RWPE2 (cell line): Measurements from ENCODE around the gene THAP4.
A peak's percentile ranks its signal among the peaks of the same experiment; 100 is the strongest.

Source experiments
- ATAC-seq: fragments of 200-7000 bp; cut with Tn5 transposase; 3 replicates; pipeline ENCODE4 v1.9.1; 2021; ENCODE audit warnings: low read depth
- DNase-seq: peaks from one replicate; pipeline ENCODE4 v3.0.0-alpha.2; 2020; ENCODE audit warnings: low spot score
- H3K27ac ChIP-seq: fragments of 450-650 bp; 2 replicates; pipeline ENCODE4 v1.5.1; 2017; ENCODE audit warnings: mild to moderate bottlenecking; ENCODE audit not compliant: poor library complexity, severe bottlenecking
- H3K27me3 ChIP-seq: fragments of 250-450 bp; sonication (Bioruptor Pico); 2 replicates; pipeline ENCODE4 v1.5.1; 2021; ENCODE audit warnings: mild to moderate bottlenecking, moderate library complexity; ENCODE audit not compliant: insufficient read depth, poor library complexity, severe bottlenecking
- H3K36me3 ChIP-seq: fragments of 250-450 bp; sonication (Bioruptor Pico); 2 replicates; pipeline ENCODE4 v1.5.1; 2020; ENCODE audit warnings: low read depth, mild to moderate bottlenecking, moderate library complexity
- H3K4me1 ChIP-seq: fragments of 250-450 bp; sonication (Bioruptor Pico); 2 replicates; pipeline ENCODE4 v1.5.1; 2021; ENCODE audit warnings: mild to moderate bottlenecking, moderate library complexity; ENCODE audit not compliant: insufficient read depth, poor library complexity, severe bottlenecking
- H3K4me3 ChIP-seq: fragments of 250-450 bp; sonication (Bioruptor Pico); 2 replicates; pipeline ENCODE4 v1.5.1; 2021; ENCODE audit warnings: mild to moderate bottlenecking, moderate library complexity; ENCODE audit not compliant: severe bottlenecking
- H3K9me3 ChIP-seq: fragments of 250-450 bp; sonication (Bioruptor Pico); 2 replicates; pipeline ENCODE4 v1.5.1; 2021; ENCODE audit warnings: mild to moderate bottlenecking, moderate library complexity; ENCODE audit not compliant: severe bottlenecking
- TF ChIP-seq, protein P1 (sequence below): fragments of 450-650 bp; IDR thresholded peaks from one replicate; pipeline ENCODE4 v1.5.1; 2017; ENCODE audit warnings: mild to moderate bottlenecking, moderate library complexity; ENCODE audit not compliant: poor library complexity, severe bottlenecking

THAP4 gene

DNA sequence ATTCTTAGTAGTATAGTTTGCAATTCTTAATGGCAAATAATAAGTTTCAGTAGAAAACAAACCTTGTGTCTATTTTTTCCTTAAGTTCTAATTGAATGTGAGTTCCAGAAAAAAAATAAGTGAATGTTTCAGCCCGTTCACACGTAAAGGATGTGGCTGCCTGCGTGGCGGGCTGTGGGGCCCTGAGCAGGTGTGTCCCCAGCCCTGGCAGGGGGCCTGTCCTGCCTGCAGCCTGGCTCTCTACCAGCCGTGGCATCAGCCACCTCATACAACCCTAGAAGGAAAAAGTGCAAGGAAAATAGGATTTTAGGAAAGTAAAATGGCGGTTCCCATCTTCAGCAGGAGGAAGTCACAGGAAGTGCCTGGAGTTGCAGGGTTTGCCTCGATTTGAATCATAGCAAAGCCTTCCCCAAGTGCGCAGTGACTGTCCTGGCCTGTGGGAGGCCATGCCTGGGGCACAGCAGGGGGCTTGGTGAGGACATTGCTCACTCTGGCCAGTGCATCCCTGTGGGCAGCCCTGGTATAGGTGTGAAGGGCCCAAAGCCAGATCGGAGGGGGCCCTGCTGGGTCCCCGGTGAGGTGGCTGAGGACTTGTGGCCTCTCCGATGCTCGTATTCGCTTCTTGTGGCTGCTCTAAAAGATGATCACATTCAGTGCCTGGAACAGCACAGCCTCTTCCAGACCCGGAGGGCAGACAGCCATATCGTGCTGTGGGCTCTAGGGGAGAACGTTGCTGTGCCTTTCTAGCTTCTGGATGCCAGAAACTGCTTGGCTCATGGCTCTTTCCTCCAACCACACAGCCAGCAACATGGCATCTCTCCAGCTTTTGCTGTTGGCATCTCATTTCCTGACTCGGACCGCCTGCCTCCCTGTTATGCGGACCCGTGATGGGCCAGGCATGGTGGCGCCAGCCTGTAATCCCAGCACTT lies 37.1 kb upstream of the THAP4 start:
- H3K4me3 ChIP-seq, result no peak overlapping the region
- no peaks in the 10 kb centered on the region for H3K9me3 ChIP-seq
- TF ChIP-seq, protein P1, sequence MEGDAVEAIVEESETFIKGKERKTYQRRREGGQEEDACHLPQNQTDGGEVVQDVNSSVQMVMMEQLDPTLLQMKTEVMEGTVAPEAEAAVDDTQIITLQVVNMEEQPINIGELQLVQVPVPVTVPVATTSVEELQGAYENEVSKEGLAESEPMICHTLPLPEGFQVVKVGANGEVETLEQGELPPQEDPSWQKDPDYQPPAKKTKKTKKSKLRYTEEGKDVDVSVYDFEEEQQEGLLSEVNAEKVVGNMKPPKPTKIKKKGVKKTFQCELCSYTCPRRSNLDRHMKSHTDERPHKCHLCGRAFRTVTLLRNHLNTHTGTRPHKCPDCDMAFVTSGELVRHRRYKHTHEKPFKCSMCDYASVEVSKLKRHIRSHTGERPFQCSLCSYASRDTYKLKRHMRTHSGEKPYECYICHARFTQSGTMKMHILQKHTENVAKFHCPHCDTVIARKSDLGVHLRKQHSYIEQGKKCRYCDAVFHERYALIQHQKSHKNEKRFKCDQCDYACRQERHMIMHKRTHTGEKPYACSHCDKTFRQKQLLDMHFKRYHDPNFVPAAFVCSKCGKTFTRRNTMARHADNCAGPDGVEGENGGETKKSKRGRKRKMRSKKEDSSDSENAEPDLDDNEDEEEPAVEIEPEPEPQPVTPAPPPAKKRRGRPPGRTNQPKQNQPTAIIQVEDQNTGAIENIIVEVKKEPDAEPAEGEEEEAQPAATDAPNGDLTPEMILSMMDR, result no peak
- no peak for DNase-seq
- peaks cover 34% of the 10 kb centered on the region for H3K36me3 ChIP-seq
- H3K27me3 ChIP-seq, result no peaks in the 10 kb centered on the region
- 0 out of 3 replicates have a peak, but pooled peaks have one; percentile 3 for ATAC-seq
- no peak overlapping the region for H3K27ac ChIP-seq
- no peaks in the 10 kb centered on the region for H3K4me1 ChIP-seq

DNA sequence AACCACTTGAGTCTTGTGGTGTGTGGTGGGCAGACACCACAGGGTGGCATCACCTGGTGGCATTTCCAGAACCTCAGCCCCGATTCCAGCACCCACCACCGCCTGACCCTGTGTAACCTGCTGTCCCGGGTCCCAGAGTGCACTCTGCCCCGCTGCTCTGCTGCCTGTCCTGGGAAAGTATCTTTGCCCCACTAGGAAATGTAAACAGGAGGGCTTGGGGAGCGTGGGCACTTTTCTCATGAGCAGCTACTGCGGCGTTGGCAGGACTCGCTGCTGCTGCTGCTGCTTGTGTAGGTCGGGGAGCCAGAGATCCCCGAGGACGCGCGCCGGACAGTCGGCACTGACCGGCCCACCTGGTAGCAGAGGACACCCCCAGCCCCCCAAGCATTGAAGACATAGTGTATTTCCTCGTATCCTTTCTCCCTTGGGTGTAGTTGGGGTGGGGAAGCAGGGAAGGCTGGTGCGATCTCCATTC lies 36.3 kb upstream of the THAP4 start:
- no peak for ATAC-seq
- H3K27ac ChIP-seq, result no peak overlapping the region
- TF ChIP-seq, protein P1, result no peak
- H3K27me3 ChIP-seq, result no peaks in the 10 kb centered on the region
- H3K4me1 ChIP-seq, result no peaks in the 10 kb centered on the region
- no peaks in the 10 kb centered on the region for H3K9me3 ChIP-seq
- peaks cover 34% of the 10 kb centered on the region for H3K36me3 ChIP-seq
- H3K4me3 ChIP-seq, result no peak overlapping the region
- DNase-seq, result no peak

DNA sequence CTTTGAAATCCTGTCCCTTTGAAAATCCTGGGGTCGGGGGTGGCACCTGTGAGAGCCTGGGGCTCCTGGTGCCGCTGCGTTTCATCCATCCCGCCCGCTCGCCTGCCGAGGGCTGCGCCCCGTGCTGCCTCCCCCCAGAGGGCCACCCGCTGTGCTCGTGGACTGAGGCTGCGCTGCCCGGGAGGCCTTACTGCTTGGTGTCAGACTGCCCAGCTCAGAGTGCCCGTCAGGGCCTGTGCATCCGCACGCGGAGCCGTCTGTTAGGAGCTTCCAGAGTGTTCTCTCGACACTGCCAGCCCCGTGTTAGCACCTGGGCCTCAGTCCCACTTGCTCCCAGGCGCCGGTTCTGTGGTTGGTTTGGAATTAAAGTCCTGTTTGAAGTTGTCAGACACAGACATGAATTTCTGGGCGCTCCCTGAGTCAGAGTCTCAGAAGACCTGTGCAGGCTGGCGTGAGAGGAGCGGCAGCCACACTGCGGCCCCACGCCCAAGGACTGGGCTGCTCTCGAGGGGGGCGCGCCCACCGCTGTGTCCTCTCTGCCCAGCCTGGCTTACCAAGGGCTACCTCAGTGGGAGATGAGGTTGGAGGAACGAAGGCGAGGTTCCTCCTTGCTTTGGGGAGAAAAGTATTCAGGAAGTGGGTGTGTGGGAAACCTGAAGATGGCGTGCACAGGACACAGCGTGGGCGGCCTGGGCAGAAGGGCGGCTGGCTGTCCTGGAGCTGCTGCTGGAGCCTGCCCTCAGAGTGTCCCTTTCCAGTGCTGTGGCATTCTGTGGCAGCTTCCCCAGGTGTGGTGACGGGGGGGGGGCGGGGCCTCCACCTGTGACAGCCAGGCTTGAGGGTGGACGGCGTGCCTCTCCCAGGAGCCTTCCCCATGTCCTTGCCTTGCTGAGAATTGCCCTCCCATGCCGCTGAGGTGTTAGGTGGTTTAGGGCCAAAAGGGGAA lies 35.6 kb upstream of the THAP4 start:
- TF ChIP-seq, protein P1, result no peak
- Histone ChIP-seq H3K27me3 (no peaks in the 10 kb centered on the region), H3K27ac (no peak overlapping the region), H3K4me3 (no peak overlapping the region), H3K4me1 (no peaks in the 10 kb centered on the region), H3K36me3 (peaks cover 31% of the 10 kb centered on the region), H3K9me3 (no peaks in the 10 kb centered on the region)
- DNase-seq, result no peak
- no peak for ATAC-seq

DNA sequence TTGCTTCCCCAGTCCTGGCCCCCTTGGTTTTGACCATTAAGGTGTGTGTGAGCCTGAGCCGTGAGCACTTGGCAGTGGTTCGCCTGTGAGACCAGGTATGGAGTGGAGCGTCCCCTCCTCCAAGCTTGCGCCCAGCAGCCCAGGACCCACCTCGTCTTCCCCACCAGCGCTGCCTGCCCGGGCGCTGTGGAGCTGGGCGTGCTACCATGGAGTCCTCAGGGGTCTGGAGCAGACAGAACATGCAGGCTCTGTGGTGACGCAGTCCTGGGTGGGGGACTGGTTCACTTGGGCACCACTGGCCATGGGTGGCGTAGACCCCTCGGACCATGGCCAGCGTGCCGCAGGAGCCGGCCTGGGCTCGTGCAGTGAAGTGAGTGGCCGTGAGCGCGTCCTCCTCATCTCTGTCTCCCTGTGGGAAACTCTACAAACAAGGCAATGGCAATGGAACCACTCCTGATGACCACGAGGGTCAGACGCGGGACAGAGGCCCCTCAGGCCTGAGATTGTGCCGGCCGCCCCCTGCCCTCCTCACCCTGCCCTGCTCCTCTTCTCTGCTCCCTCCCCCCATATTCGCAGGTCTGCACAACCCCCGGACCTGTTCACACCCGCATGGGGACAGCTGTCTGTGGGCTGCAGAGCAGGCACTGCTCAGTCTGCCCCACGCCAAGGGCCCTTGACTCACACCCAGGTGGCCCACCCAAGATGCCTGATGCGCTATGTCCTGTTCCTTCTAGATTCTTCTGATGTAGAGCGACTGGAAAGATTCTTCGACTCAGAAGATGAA lies 34.7 kb upstream of the THAP4 start:
- TF ChIP-seq, protein P1, result no peak
- Histone ChIP-seq H3K9me3 (no peaks in the 10 kb centered on the region), H3K36me3 (peaks cover 28% of the 10 kb centered on the region), H3K27ac (no peak overlapping the region), H3K4me1 (no peaks in the 10 kb centered on the region), H3K27me3 (no peaks in the 10 kb centered on the region), H3K4me3 (no peak overlapping the region)
- DNase-seq (no peak), ATAC-seq (no peak)
